Endothelial cell (in vitro differentiated cells): Measurements from ENCODE around the gene SLC5A2. TPM values are rescaled to one million over a fixed set of nuclear protein-coding genes. Genes with fewer than 3 reads are reported as not detected.

Experiments
- total RNA-seq: library from RNA; stranded (reverse); fragmentation: NEBNext Ultra II Directional; extraction: Animal tissue kit (Norgen Biotek cat#: 25700); gene quantifications from one replicate; pipeline ENCODE4 v1.2.1, GENCODE V29; 2021; ENCODE audit not compliant: unreplicated experiment

SLC5A2 gene
- total RNA-seq, 1 donor from 2014 or later, result not detected

Other genes starting within 250 kb of the SLC5A2 start
- 0.74 TPM for gene ITGAM, start 223.1 kb upstream of the SLC5A2 start, total RNA-seq
- gene ITGAX, start 127.9 kb upstream of the SLC5A2 start, total RNA-seq, result not detected
- gene ITGAD, start 89.8 kb upstream of the SLC5A2 start, total RNA-seq, result not detected
- gene COX6A2, start 54.8 kb upstream of the SLC5A2 start, total RNA-seq, result not detected
- 2.5 TPM for gene ZNF843, start 40.3 kb upstream of the SLC5A2 start, total RNA-seq
- 15.9 TPM for gene ARMC5, start 23.6 kb upstream of the SLC5A2 start, total RNA-seq
- gene TGFB1I1, start 11.0 kb upstream of the SLC5A2 start, total RNA-seq, result 42.5 TPM
- gene RUSF1, start 25.3 kb downstream of the SLC5A2 start, total RNA-seq, result 54.2 TPM
- gene AHSP, start 44.8 kb downstream of the SLC5A2 start, total RNA-seq, result not detected